Hippocampal formation (tissue), 2 donors: ENCODE results near the gene BCR.

Experiments used
- DNase-seq, 2 donors: peaks; one replicate each; lab custom pipeline; 2025; lab: John Stamatoyannopoulos, UW

The BCR gene

DNA sequence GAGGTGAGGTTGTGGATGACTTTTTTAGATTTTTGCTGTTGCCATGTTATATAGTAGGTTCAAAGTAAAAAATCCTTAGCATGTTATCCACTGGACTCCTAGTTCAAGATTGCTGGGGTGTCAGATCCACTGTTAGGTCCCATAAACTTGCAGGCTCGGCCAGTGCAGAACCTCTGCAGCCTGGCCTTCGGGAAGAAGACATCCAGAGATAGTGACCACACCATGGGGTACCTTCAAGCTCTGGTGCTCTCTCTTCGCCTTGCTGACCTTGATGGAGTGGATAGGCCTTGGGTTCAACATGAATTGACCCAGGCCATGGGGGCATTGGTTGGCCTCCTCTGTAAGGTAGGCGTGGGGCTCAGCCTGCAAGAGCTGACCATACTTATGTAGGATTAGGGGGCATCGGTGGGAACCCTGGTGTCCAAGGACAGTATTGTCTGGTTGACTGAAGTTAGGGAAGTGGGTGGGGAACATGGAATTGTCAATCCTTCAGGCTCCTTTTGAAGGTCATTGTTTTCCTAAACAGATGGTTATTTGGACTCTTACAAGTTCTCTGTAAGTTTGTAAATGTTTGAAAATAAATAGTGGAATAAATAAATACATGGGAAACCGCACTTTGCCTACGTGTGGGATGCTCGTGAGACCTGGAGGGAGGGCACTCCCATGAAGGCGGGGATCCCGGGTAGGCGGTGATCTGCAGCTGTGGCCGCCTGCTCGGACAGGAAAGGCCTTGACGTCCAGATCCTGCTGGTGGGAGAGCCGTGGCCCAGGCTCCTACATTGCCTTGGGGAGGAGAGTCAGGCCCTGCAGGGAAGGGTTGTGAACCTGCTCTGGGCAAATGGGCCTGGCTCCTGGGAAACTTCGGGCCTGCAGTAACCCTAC lies 37.1 kb downstream of the BCR start:
- DNase-seq = no peak

DNA sequence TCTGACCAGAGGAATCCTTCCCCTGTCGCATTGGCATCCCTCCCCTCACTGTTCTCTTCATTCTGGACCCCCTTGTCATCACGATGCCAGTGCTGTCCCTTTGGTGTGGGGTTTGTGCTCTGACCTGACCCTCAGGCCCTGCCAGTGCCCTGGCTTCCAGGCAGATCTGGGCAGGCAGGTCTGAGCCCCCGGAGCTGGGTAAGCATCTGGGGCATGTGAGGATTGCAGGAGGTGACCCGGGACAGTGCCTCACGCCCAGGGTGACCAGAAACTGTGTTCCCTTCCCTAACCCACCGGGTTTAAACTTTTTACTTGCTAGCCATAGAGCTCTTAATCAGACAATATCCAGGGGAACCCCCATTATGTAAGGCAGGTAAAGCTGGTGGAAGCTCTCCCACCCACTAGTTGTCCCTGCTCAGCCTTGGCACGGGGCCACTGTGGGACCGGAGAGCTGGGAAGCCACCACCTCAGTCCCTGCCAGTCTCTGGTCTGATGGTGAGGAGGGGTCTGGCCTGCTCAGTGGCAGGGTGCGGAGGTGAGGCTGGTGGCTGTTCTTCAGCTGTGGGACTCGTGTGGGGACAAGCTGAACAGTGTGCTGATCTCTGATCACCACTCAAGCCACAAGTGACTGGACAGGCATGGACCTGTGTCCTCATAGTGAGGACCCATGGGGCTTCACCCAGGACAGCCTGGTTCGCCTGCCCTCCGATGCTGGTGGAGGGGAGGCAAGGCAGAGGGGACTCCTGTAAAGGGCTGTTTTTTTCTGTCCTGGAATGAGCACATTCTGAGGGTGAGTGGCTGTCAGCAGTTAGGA lies 38.0 kb downstream of the BCR start:
- DNase-seq = no peak

DNA sequence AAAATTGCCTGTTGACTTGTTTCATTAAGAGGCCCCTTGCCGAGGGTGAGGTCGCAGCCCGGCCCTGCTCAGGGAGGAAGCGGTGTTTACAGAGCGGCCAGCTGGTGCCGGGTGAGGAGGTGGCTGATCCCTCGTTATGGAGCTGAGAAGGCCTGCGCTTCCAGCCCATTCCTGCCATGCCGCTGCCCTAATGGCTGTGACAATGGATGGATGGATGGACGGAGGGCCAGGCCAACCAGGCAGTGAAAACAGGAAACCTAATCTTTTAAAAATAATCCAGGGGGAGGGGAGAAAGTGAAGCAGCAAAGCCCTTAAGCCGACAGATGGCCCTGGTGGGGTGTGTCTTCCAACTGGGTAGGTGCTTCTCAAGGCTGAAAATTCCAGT lies 38.5 kb downstream of the BCR start:
- no peak for DNase-seq

DNA sequence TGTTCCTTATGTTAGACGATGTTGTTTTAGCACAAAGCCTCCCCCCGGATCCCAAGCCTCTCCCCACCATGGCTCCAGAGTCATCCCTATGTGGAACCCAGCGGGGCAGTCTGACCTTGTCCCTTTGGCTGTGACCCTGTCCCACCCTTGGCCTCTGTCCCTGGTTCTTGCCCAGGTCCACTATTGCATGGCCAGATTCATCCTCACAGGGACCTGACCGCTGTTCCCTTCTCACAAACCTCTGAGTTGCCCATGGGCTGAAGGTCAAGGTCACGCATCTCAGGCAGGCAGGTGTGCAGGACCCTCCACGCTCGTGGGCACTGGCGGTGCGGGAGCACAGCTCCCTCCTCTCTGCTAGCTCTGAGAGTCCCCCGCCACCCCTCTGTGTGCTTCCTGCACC lies 39.0 kb downstream of the BCR start:
- DNase-seq = no peak

DNA sequence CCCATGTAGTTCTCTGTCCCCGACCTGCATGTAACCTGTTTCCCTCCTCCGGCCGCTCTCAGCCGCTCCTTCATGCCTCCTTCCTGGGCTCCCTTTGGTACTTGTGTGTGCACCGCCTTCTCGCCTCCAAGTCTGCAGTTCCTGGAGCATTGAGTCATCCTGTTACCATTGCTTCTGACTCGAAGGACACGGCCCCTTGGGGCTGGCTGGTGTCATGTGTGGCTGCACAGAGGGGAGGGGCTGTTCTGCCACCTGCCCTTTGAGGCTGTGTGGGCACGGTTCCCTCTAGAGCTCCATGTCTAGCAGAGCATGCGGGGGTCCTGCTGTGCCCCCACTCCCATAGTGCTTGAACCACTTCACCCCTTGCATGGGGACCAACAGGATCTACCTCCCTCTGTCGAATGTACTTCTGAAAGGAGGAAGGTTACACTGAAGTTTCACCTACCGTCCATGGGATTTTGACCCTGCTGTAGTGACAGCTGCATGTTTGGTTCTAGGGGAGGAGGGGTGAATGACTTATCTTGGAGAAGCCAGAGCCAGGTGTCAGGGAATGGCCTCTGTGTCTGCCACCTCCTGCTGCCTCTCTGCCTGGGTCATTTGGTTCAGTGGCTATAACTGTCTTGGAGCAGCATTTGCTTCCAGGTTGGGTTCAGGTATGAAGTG lies 39.6 kb downstream of the BCR start:
- DNase-seq = no peak

DNA sequence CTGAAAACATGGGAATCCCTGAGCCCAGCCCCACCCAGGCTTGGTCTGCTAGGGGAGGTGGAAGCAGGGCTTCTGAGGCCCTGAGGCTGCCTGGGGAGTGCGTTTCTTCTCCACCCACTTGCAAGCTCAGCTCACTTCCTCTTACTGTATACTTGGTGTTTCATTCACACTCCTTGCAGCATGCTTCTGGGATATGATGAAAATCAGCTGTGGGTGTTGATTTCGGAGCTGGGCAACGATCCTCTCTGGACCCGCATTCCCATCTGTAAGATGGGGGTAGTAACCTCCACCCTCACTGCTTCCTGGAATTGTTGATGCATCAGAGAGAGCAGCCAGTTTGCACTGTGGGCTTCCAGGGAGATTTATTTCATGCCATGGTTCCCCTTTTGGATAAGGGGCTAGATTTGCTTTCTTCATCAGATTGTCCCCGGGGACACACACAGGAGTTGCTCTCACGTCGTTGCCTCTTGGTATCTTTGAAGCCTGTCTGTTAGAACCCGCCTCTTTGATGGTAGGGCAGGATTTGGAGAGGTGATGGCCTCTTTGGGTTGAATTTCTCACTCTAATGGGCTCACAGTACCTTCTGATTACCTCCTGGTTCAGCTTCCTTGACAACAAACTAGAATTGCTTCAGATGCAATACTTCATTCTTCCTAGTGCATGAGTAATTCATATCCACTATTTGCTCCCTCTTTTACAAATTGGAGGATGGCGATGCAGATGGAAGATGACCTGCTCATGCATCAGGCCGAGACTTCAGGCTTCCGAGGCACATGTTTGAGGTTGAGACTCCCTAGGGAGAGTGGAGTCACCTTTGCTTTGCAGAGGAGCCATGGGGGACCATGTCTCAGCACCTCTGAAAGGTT lies 40.4 kb downstream of the BCR start:
- no peak for DNase-seq

DNA sequence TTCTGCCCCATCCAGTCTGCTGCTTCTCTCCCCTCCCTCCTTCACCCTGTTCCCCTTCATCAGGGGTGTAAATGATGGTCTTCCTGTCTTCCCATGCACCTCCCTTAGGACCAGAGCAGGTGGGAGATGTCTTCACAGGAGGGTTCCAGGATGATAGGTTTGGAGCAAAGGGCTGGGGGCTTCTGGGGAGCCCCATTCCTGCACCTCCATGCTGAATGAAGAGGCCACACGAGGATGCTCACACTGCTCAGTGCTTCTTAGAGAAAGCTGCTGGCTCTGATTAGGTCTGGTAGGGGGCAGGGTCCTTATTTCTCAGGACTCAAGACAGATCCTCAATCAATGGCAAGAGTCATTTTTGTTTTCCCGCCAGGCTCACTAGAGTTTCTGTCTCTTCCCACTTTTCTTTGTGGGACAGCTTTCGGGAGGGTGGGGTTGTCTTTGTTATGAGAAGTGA lies 41.1 kb downstream of the BCR start:
- no peak for DNase-seq

DNA sequence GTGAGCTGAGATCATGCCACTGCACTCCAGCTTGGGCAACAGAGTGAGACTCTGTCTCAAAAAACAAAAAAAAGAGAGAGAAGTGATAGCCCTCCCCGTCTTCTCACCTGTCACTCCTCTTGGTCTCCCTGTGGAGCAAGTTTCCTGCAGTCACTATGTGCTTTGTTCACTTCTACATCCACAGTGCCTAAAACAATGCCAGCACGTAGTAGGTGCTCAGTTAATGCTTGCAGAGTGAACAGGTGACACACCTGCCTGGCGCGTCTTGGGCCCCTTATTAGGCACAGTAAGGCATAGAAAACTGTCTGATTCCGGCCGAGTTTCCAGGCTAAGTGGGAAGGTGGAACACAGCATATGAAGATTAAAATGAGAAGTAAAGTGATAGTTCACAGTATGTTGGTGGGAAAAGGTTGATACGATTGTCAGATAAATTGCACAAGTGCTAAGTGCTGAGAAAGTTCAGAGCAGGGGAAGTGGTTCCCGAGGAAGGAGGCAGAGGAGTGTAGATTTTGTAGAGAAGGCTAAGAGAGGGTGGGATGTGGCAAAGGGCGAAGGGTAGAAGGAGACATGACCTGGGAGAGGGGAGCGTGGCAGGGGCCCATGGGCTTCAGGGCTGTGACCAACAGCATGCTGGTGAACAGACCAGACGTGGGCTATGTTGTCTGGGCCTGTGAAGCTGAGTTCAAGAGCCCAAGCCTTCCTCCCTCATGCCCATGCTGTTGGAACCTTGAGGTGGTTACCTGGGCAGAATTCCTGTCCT lies 41.9 kb downstream of the BCR start:
- no peak for DNase-seq

DNA sequence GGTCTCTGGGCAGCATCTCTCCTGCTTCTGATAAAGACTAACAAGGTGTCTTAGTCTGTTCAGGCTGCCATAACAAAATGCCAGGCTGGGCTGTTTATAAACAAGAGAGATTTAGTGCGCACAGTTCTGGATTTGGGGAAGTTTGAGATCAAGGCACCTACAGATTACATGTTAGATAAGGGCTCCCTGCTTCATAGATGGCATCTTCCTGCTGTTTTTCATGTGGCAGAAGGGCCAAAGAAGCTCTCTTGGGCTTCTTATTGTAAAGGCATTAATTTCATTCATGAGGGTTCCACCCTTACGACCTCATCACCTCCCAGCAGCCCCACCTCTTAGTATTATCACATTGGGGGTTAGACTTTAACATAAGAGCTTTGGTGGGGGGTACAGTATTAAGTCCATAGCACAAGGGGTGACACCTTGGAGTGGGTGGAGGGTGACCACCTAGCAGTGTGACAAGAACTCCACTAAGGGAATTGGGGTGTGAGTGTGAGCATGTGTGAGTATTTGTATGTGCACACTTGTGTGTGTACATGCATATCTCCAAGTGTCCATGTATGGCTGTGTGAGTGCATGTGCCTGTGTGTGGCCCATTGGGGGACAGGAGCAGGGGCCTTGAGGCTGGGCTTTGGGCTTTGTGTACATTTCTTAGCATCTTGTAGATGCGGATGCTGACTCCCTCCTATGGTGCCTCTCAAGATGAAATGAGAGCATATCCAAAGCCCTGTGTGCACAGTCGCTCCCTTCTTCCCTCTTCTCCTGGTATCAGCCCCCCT lies 42.7 kb downstream of the BCR start:
- no peak for DNase-seq

DNA sequence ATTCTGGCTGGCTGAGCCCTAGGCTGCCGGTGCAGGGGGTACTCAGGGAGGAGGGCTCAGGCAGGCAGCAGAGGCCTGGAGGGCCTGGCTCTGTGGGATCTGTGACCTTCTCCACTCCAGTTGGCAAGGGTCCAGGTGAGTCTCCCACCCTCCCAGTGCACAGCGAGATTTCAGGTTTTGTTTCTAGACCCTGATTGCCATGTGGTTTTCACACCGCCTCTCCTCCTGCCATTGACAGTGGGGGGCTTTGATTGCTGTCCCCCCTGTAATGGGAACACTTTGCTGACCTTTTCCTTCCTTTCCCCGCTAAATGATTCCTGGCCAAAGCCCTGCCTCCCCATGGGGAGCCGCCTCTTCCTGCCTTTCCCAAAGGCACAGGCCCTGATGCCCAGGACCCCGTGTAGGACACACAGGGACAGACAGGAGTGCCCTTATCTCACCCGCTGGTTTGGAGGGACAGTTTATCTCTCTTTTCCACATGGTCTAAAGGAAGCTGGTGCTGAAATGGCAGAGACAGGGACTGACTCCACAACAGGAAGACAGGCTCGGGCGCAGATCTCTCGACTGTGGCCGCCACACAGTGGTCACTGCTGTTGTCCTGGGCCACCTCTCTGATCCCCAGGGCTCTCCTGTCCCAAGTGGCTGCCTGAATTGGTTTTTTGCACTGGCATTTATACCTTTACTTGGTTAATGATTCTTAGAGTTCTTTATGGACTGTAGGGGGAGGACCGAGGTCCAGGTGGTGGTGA lies 43.4 kb downstream of the BCR start:
- DNase-seq = no peak

DNA sequence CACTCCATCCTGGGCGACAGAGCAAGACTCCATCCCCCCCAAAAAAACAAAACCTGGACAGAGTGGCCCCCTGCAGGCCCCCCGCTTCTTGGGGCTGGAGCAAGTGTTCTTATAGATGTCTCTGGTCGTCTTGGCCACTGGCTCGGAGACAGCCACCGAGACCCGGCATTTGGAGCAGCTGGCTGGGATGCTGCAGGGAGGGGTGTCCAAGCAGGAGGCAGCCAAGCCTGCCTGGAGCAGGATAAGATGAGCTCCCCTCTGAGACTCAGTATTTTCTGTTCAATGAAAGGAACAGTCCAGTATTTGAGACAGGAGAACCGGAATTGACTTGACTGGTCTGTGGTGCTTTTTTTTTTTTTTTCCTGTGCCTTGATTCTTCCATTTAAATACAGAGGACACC lies 44.5 kb downstream of the BCR start:
- no peak for DNase-seq

DNA sequence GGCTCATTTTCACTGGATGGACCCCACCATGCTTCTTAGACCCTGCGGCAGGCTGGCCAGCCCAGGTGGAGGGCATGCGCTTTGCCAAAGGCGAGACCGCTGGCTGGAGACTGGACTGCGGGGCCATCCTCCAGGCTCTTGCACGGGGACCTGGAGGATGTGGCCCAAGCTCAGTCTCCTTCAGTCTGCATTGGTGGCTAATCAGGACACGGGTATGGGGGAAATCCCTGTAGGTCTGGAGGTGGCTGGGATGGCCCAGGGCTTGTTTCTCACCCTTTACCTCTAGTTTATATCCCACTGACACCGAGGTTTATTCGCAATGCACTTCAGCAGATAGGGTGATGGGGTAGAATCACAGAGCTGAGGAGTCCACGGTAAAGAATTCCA lies 45.0 kb downstream of the BCR start:
- no peak for DNase-seq

DNA sequence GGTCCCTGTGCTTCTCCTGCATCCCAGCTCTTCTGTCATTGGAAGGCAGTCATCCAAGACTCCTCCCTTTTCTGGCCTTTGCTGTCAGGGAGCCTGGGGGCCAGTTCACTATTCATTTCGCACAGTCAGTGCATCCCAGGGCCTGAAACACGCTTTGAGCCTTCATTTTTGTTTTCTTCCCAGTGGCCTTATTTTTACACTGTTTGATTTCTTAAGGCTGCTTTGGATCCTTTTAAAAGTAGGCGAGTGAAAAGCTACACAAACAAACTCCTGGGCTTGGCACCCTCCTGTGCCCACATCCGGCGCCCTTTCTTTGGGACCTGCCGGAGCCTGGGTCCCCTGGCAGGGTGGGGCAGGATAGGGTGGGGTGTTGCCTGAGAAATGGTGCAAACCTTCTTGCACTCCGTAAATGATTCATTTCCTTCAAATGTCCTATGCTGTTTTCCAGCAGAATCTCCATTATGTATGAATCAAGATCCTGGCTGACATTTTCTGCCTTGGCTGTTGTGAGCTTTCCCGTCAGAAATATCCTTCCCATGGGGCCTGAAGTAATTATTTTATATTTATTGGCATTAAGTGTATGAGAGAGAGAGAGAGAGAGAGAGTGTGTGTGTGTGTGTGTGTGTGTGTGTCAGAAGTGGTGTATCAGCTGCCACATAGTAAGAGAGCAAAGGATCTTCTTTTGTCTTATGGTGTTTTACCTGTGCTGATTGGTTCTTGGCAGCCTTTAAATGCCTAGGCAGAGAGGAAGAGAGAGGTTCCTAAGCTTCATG lies 45.6 kb downstream of the BCR start:
- DNase-seq = no peak

DNA sequence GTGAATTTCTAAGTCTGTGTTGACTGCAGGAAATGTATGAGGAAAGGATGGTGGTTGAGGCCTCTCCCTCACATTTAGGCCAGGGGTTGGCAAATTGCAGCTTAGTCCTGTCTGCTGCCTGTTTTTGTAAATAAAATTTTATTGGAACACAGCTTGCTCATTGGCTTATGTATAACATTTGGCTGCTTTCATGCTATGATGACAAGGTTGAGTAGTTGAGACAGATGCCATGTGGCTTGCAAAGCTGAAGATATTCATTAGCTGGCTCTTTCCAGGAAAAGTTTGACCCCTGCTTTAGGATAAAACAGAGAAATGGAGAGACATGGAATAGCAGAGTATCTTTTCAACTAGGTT lies 46.2 kb downstream of the BCR start:
- no peak for DNase-seq

DNA sequence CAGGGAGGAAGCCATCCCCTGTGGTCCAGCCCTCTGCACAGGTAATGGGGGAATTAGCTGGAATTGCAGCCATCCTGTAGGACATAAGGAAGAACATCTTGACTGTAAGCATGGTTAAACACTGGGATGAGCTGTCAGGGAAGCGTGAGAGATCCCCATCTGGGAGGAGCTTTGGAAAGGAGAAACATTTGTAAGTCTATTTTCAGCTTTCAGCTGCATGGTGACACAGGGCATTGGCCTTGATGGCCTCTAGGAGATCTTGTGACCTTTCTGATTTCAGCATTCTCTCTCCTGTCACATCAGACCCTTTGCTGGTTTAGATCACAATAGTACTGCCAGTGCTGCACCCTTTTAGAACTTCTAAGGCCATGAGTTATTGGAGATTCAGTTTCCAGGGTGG lies 47.1 kb downstream of the BCR start:
- no peak for DNase-seq

DNA sequence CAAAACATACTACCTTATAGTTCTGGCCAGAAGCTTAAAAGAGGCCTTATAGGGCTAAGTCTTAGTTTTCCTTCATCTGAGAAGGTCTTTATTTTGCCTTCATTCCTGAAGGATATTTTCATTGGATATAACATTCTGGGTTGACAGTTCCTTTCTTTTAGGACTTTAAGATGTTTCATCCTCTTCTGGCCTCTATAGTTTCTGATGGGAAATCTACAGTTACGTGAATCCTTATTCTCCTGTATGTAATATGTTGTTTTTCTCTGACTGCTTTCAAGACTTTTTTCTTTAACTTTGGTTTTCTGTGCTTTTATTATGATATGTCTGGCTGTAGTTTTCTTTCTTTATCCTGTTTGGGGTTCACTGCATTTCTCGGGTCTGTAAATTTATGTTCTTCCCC lies 48.2 kb downstream of the BCR start:
- DNase-seq = no peak

DNA sequence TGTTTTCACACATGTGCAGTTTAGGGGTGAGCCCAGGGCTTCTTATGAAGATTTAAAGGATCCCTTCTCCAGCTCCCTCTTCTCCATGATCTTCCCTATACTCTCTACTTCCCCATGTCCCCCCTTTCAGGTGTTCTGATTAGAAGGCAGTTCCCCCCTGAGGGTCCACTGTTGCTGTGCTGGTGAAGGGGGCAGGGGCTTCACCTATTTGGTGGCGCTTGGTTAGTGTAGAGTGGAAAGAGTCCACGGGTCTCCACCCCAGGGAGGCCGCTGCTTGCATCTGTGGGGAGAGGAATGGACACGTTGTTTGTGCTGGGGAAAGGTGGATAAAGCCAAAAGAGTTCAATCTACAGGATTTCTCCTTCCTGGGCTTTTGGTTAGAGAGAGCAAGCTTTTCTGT lies 49.3 kb downstream of the BCR start:
- DNase-seq = no peak

DNA sequence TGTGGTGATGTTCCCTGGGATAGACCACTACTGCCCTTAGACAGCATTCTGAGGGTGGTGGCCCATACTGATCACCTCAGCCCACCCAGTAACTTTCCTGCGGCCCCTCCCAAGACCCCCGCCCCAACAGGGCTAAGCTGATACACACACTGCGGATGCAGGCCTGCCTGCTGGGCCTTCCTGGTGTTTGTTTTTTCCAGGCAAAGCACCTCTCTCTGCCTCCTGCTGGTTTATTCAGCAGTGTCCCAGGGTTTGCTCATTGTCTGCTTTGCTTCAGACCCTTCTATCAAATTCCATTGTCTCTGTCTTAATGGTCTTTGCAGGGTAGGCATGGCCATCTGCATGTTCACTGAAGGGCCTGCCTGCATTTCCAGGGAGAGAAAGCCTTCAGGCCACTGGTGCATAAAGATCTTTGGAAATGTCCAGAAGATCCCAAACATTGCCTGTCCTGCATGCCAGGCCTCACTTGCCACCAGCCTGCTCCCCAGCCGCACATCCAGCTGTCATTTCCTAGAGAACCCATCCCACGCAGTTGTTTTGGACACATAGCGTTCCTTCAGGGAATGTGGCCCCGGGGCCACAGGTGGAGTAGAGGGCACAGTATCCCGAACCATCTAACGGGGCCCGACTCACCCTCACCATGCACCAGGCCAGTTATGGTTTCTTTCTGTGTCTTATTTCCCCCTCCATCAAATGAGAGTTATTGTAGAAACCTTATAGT lies 50.2 kb downstream of the BCR start:
- DNase-seq = no peak
